ENCODE data around the gene DPP6.

Gene DPP6

GRCh38 chr7:154343778-154344412, 291.7 kb downstream of the DPP6 start:
- no peak for FAIRE-seq

DNA sequence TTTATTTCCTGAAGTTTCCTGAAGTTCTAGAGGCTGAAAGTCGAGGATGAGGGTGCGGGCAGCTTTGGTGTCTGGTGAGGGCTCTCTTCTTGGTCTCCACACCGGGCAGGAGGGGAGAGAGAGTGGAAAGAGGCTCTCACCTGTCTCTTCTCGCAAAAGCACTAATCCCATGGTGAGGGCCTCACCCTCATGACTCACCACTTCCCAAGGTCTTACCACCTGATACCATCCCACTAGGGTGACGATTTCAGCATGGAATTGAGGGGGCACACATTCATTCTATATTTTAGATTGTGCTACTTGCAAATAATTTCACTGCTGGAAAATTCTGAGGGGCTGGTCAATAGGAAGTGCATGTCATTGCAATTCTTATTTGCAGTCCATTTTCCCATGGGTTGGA, 292.9 kb downstream of the DPP6 start:
- FAIRE-seq, result no peak

DNA sequence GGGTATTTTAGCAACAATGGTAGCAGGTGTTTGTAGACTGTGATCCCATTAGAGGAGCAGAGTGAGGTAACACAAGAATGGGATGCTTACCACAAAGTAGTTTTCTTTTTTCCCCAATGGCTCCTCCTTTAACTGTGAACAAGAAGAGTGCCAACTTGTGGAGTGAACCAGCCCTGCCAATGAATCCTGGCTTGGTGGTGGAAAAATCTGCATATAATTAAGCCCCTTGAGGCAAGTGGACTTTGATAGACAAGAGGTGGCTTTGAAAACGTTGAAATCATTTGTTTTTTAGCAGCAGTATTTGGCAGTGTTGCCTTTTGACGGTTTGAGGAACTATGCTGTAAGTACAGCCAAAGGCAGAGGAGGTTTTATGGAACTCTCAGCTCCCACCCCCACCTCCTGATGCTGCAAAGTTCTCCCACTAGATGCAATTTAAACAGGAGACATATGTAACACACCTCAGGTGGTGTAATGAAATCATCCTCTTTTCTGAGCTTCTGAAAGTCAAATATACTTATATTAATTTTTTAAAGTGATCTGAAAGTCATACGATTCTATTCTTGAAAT, 295.6 kb downstream of the DPP6 start:
- no peak for FAIRE-seq

DNA sequence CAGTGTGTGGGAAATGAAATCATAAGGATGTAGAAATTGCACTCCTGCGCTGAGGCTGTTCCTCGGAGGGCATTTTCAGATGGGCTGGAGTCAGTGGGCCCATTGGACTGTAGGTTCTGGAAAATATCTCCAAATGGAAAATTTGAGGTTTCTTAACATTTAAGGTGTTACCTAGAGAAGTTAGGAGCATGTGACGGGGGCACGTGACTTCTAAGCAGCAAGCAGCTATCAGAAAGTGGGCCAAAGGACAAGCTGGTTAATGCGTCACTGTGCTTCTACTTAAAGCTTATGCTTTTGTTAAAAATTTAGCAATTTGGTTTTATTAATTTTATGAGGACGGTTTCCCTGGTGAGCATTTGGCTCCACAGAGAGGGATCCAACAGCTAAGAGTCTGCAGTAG, 298.7 kb downstream of the DPP6 start:
- no peak for FAIRE-seq

- FAIRE-seq, result no peak
Measured at GRCh38 chr7:154353355-154353767, 301.2 kb downstream of the DPP6 start.

DNA sequence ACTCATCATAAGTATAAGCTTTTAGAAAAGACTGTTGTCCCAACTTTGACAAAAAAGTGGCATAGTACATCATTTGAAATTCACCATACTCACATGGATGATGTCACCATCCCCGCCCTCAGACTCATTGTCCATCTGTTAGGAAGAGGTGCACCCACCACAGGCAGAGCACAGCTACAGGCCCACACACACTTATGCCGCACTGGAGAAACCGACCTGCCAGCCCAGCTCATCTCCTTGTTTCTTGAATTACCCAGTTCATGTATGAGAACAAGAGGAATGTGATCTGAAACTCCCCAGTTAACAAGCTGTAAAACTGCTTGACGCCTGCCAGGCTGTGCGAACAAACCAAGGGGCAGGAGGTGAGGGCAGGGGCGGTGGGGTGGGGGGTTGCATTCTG, 312.0 kb downstream of the DPP6 start:
- no peak for FAIRE-seq

DNA sequence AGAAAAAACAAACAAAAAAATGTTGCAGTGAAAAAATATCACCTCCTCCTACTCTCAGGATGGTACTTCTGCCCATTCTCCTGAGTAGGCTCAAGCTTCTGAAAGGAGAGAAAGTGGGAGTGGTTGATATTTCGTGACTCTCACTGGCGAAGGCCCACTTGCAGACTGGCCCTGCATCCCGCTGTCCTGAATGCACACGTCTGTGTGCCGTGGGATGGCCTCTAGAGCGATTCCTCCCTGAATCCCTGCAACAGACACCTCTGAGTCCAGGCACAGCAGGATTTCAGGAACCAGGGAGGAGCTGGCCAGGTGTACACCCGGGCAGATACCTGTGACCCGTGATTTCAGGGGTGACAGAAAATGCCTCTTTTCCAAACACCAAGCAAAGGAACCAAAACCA, 319.2 kb downstream of the DPP6 start:
- FAIRE-seq, result no peak

DNA sequence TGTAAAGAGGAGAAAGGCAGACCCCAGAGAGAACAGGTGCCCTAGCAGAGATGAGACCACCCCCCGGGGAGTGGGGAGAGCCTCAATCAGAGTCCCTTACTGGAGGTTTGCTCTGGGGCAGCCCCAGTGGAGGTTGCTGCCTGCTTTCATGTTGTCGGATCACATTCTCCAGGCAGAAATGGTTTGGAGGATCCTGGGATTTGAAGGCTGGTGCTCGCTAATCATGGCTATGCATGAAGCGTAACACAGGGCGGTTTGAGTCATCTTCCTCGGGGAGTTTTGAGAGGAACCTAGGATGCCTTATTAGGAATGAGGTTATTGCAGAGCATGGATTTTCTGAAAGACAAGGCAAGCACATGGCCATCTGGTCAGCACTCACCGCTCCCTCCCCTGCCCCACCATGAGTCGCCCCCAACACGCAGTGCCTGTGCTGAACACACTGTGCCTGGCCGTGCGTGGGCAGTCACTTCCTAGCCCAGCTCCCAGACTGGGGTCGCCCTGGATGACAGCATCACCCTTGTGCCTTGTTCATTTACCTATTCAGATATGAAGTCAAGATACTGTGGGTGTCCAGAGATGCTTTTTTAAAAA, 319.9 kb downstream of the DPP6 start:
- no peak for FAIRE-seq

- FAIRE-seq, result no peak
Measured at GRCh38 chr7:154373956-154374355, 321.8 kb downstream of the DPP6 start.

GRCh38 chr7:154375956-154376355, 323.8 kb downstream of the DPP6 start:
- no peak for FAIRE-seq

GRCh38 chr7:154380771-154381170, 328.6 kb downstream of the DPP6 start:
- FAIRE-seq, result no peak

GRCh38 chr7:154383045-154383444, 330.8 kb downstream of the DPP6 start:
- no peak for FAIRE-seq

- FAIRE-seq, result no peak
Measured at GRCh38 chr7:154385214-154385613, 333.0 kb downstream of the DPP6 start.

DNA sequence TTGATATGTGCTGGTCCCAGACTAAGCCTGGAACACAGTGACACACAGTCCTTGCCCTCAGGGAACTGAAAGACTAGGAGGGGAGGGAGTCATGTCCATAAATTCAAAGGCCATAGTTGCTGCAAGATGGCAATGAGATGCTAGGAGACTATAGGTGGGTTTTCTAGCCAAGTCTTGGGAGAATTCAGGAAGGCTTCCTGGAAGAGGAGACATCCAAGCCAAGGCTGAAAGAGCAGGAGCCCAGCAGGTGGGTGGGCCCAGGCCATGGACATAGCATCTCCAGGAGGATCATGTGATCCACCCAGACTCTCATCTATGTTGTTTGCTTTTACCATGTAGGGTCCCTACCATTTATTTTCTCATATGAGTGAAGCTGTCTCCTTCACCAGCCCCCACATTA, 335.1 kb downstream of the DPP6 start:
- FAIRE-seq, result no peak

GRCh38 chr7:154388412-154388811, 336.2 kb downstream of the DPP6 start:
- FAIRE-seq, result no peak

DNA sequence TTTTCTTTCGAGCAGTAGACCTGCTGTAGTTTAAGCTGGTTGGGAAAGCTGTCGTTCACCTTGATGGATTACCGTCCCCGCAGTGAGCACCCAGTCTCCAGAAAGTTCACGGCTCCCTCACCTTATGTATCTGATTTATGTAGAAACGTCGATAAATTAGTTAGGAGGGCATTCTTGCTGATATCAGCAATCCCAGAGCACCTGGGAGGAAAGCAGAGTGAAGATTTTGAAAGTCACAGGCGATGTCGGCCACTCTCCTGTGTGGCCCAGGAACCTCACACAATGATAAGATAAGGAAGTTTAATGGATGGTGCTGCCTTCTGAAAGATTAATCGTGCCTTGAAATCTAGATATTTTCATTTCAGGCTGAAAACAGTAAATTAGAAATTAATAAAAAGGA, 336.8 kb downstream of the DPP6 start:
- no peak for FAIRE-seq

DNA sequence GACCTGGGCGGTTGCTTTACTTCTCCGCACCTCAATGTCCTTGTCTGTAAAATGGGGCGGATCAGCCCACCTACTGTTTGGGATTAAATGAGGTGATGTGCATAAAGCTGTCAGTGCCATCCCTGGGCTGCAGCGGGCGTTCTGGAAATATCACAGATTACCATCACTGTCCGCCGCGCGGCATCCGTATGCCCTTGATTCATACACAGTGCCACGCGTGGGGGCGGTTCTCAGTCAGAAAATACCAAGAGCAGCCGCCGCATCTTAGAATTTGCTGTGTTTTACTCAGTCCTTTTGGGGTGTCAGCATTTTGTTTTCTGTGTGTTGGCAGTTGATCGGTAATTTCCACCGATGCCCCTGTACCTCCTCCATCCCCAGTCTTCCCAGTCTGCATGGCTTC, 338.8 kb downstream of the DPP6 start:
- FAIRE-seq, result no peak

DNA sequence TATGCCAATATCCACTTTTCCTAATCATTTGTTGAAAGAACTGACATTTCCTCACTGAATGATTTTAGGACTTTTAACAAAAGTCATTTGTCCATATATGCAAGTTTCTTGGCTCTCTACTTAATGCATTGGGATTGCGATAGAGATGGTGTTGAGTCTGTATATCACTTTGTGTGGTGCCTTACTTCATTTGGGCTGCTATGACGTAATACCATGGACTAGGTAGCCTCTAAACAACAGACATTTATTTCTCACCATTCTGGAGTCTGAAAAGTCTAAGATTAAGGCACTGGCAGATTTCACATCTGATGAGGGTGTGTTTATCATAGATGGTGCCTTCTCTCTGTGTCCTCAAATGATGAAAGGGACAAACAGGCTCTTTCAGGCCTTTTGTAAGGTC, 342.6 kb downstream of the DPP6 start:
- FAIRE-seq, result no peak

DNA sequence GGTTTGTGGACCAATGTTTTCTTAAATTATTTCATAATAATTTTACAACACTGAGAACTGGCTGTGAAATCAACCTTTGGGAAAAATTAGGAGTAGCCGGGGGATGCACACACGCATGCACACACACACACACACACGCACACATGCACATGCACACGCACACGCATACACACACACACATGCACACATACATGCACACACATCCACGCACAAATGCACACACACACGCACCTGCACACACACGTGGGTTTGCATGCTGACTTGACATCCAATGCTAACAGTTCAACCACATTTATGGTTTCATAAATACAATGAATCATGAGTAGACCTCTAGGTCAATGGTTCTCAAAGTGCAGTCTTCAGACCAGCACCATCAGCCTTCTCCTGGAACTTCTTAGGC, 354.1 kb downstream of the DPP6 start:
- no peak for FAIRE-seq

DNA sequence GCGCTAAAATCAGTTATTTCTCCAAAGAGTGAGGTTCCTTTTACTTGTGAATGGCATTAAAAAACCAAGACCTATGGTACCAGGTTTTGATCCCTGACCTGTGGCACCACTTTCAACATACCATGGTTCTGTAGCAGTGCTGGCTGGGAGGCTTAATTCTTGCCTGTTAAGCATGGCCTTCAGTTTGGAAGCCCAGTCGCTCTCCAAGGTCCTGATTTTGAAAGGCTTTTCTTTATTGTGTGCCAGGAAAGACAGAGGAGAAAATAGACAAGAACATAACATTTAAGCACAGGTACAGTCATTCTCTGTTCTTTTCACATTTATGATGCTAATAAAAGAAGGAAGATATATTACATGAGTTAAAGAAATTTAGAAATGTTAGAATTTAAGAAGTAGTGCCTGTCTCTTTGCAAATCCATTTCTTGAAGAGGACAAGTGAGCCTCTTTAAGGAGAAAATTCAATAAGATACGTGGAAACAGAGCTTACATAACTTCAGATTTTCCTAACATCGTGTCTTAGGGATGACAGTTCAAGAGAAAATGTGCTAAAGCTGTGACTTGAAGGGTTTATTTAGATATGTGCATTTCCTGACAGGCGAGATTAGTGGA, 357.6 kb downstream of the DPP6 start:
- FAIRE-seq, result no peak

DNA sequence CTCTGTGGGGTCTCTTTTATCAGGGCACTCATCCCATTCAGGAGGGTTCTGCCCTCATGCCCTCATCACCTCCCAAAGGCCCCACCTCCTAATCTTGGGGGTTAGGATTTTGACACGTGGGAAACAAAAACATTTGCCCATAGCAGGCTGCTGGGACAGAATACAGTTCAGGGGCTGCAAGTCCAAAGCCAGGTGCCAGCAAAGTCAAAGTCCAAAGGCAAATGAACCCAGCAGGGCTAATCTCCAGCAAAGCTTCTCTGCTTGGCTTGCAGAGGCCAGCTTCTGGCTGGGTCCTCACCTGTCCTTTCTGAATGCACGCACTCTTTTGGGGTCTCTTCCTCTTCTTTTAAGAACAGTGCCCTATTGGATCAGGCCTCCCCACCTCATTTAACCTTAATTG, 359.9 kb downstream of the DPP6 start:
- no peak for FAIRE-seq

GRCh38 chr7:154415709-154416399, 363.7 kb downstream of the DPP6 start:
- no peak for FAIRE-seq

DNA sequence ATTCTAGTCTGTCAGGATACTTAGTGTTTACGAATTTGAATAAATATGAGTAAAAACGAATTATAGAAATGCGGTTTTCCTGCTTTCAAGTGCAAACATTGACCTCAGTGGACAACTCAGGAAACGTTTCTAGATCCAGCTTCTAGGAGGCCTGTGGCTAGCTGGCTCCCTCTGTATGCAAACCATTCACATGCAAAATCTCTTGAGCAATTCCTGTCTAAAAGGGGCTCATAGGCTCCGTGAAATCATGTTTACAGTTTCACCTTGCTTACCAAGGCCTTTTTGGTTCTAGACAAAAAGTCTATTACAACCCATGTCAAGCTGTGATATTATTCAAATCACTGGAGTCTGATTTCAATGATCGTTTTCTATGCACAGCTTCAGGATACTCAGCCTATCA, 364.5 kb downstream of the DPP6 start:
- FAIRE-seq, result no peak

DNA sequence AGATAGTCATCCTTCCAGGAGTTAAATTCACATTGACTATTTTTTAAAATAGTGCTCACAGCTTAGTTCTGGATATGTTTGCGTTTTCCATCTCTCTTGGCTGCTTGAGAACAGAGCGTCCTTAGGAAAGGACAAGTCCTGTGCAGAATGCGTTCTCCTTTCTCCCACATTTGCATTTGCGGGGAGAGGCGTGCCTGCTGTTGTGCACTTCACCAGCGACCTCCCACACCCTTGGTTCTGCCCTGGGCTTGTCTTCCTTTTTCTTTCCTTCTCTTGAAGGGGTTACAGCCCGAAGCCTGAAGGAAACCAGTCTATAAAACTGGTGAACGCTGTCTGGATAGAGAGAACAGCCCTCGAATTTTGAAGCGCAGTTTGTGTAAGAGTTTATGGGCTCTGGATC, 367.1 kb downstream of the DPP6 start:
- FAIRE-seq, result no peak

All from G401.6 (cell line).